ENCODE results near the gene CTTNBP2. TPM values are rescaled to one million over a fixed set of nuclear protein-coding genes. Genes with fewer than 3 reads are reported as not detected.

Gene CTTNBP2
- total RNA-seq, 1 donor from 2014 or later, result 3.0 TPM

- intact Hi-C loops (cut with DNase I), result no loop called here
- Histone ChIP-seq H3K27me3 (no peaks in the 10 kb centered on the region), H3K27ac (no peak overlapping the region), H3K36me3 (no peaks in the 10 kb centered on the region), H3K4me3 (no peak overlapping the region), H3K4me1 (peaks cover 0 to 6% of the 10 kb centered on the region in 2 donors), H3K9me3 (no peaks in the 10 kb centered on the region)
- DNase-seq (ENCODE audit: low spot score in 2 of 2), result no peak
- no peak for TF ChIP-seq CTCF (IDR thresholded peaks at IDR 0.05)
Observed at GRCh38 chr7:117824592-117824991, 48.6 kb downstream of the CTTNBP2 start.

- Histone ChIP-seq H3K27me3 (no peaks in the 10 kb centered on the region), H3K9me3 (no peaks in the 10 kb centered on the region), H3K36me3 (no peaks in the 10 kb centered on the region), H3K27ac (no peak overlapping the region), H3K4me1 (no peaks in the 10 kb centered on the region), H3K4me3 (no peak overlapping the region)
- TF ChIP-seq CTCF (IDR thresholded peaks at IDR 0.05), result no peak
- intact Hi-C loops (cut with DNase I), result no loop called here
- no peak for DNase-seq (ENCODE audit: low spot score in 2 of 2)
Observed at GRCh38 chr7:117819558-117819957, 53.7 kb downstream of the CTTNBP2 start.

GRCh38 chr7:117818232-117818631 lies 55.0 kb downstream of the CTTNBP2 start:
- H3K27me3 ChIP-seq, result no peaks in the 10 kb centered on the region
- H3K9me3 ChIP-seq, result no peaks in the 10 kb centered on the region
- H3K27ac ChIP-seq, result no peak overlapping the region
- no peak for DNase-seq (ENCODE audit: low spot score in 2 of 2)
- H3K36me3 ChIP-seq, result no peaks in the 10 kb centered on the region
- no peaks in the 10 kb centered on the region for H3K4me1 ChIP-seq
- H3K4me3 ChIP-seq, result no peak overlapping the region
- TF ChIP-seq CTCF (IDR thresholded peaks at IDR 0.05), result no peak
- intact Hi-C loops (cut with DNase I), result no loop called here

GRCh38 chr7:117816727-117817126 lies 56.5 kb downstream of the CTTNBP2 start:
- Histone ChIP-seq H3K4me1 (no peaks in the 10 kb centered on the region), H3K4me3 (no peak overlapping the region), H3K9me3 (no peaks in the 10 kb centered on the region), H3K36me3 (no peaks in the 10 kb centered on the region), H3K27me3 (no peaks in the 10 kb centered on the region), H3K27ac (no peak overlapping the region)
- no peak for DNase-seq (ENCODE audit: low spot score in 2 of 2)
- intact Hi-C loops (cut with DNase I), result no loop called here
- TF ChIP-seq CTCF (IDR thresholded peaks at IDR 0.05), result no peak

GRCh38 chr7:117811696-117812095 lies 61.5 kb downstream of the CTTNBP2 start:
- no peaks in the 10 kb centered on the region for H3K9me3 ChIP-seq
- intact Hi-C loops (cut with DNase I), result no loop called here
- TF ChIP-seq CTCF (IDR thresholded peaks at IDR 0.05), result no peak
- H3K4me1 ChIP-seq, result peaks cover 0 to 6% of the 10 kb centered on the region in 2 donors
- H3K27me3 ChIP-seq, result no peaks in the 10 kb centered on the region
- no peak overlapping the region for H3K27ac ChIP-seq
- no peaks in the 10 kb centered on the region for H3K36me3 ChIP-seq
- DNase-seq (ENCODE audit: low spot score in 2 of 2), result no peak
- H3K4me3 ChIP-seq, result no peak overlapping the region
